Muscle layer of colon (tissue), 2 donors: Measurements from ENCODE around the gene SLC26A6.

Experiments
- H3K27ac ChIP-seq: one replicate; pipeline ENCODE4 v1.7.0; 2013; ENCODE audit warnings: low read depth, mild to moderate bottlenecking, low read length, moderate library complexity
- H3K27me3 ChIP-seq, 2 donors: one replicate each; pipeline ENCODE4 v1.7.0; 2013; ENCODE audit warnings: low read length in 2 of 2, mild to moderate bottlenecking in 2 of 2; ENCODE audit not compliant: insufficient read depth in 2 of 2, control insufficient read depth in 1 of 2
- H3K36me3 ChIP-seq: one replicate; pipeline ENCODE4 v1.7.0; 2013; ENCODE audit warnings: mild to moderate bottlenecking, low read length; ENCODE audit not compliant: insufficient read depth
- H3K4me1 ChIP-seq: one replicate; pipeline ENCODE4 v1.7.0; 2013; ENCODE audit warnings: mild to moderate bottlenecking, low read length; ENCODE audit not compliant: insufficient read depth
- H3K4me3 ChIP-seq, 2 donors: one replicate each; pipeline ENCODE4 v1.7.0; 2013; ENCODE audit warnings: low read length in 2 of 2, low read depth in 1 of 2, mild to moderate bottlenecking in 1 of 2, moderate library complexity in 1 of 2
- H3K9ac ChIP-seq: one replicate; pipeline ENCODE4 v1.7.0; 2013; ENCODE audit warnings: low read length
- H3K9me3 ChIP-seq: one replicate; pipeline ENCODE4 v1.7.0; 2013; ENCODE audit warnings: mild to moderate bottlenecking, low read length
- donor health status: abdominal sarcoma.
- donor health status: Adenocarcinoma of cecum.

SLC26A6 gene

GRCh38 chr3:48593337-48593736, 41.9 kb downstream of the SLC26A6 start:
- H3K9ac ChIP-seq: no peak overlapping the region
- H3K4me1 ChIP-seq: peaks cover 9% of the 10 kb centered on the region
- H3K4me3 ChIP-seq: no peak overlapping the region
- peaks cover 7% of the 10 kb centered on the region for H3K36me3 ChIP-seq
- peaks cover 0 to 13% of the 10 kb centered on the region in 2 donors for H3K27me3 ChIP-seq
- H3K9me3 ChIP-seq: no peaks in the 10 kb centered on the region
- H3K27ac ChIP-seq: no peak overlapping the region

- H3K27me3 ChIP-seq: peaks cover 0 to 13% of the 10 kb centered on the region in 2 donors
Observed at GRCh38 chr3:48592519-48593087, 42.7 kb downstream of the SLC26A6 start.

GRCh38 chr3:48591886-48592518, 43.3 kb downstream of the SLC26A6 start:
- no peak overlapping the region for H3K27ac ChIP-seq
- H3K4me3 ChIP-seq: no peak overlapping the region
- peaks cover 0 to 13% of the 10 kb centered on the region in 2 donors for H3K27me3 ChIP-seq

More at GRCh38 chr3:48592519-48593087, 42.7 kb downstream of the SLC26A6 start:
- Histone ChIP-seq H3K4me3 (no peak overlapping the region), H3K4me1 (peaks cover 9% of the 10 kb centered on the region), H3K27ac (no peak overlapping the region), H3K9me3 (no peaks in the 10 kb centered on the region), H3K9ac (no peak overlapping the region), H3K36me3 (peaks cover 3% of the 10 kb centered on the region)

GRCh38 chr3:48591436-48591835, 43.8 kb downstream of the SLC26A6 start:
- H3K9ac ChIP-seq: no peak overlapping the region
- no peak overlapping the region for H3K27ac ChIP-seq
- H3K9me3 ChIP-seq: no peaks in the 10 kb centered on the region
- no peaks in the 10 kb centered on the region for H3K36me3 ChIP-seq
- peaks cover 0 to 13% of the 10 kb centered on the region in 2 donors for H3K27me3 ChIP-seq
- no peak overlapping the region for H3K4me3 ChIP-seq
- H3K4me1 ChIP-seq: peaks cover 9% of the 10 kb centered on the region

More at GRCh38 chr3:48591886-48592518, 43.3 kb downstream of the SLC26A6 start:
- Histone ChIP-seq H3K9ac (no peak overlapping the region), H3K36me3 (no peaks in the 10 kb centered on the region), H3K4me1 (peaks cover 9% of the 10 kb centered on the region), H3K9me3 (no peaks in the 10 kb centered on the region)

- no peak overlapping the region for H3K27ac ChIP-seq
- no peaks in the 10 kb centered on the region for H3K9me3 ChIP-seq
- no peak overlapping the region for H3K4me3 ChIP-seq
- H3K9ac ChIP-seq: no peak overlapping the region
- no peaks in the 10 kb centered on the region for H3K36me3 ChIP-seq
- peaks cover 0 to 5% of the 10 kb centered on the region in 2 donors for H3K27me3 ChIP-seq
- no peaks in the 10 kb centered on the region for H3K4me1 ChIP-seq
Observed at GRCh38 chr3:48588230-48588629, 47.0 kb downstream of the SLC26A6 start.

- Histone ChIP-seq H3K4me3 (no peak overlapping the region), H3K27me3 (no peaks in the 10 kb centered on the region), H3K27ac (no peak overlapping the region), H3K9me3 (no peaks in the 10 kb centered on the region), H3K9ac (no peak overlapping the region), H3K4me1 (no peaks in the 10 kb centered on the region), H3K36me3 (no peaks in the 10 kb centered on the region)
Observed at GRCh38 chr3:48587686-48588085, 47.6 kb downstream of the SLC26A6 start.

GRCh38 chr3:48585411-48585810, 49.9 kb downstream of the SLC26A6 start:
- no peak overlapping the region for H3K9ac ChIP-seq
- no peaks in the 10 kb centered on the region for H3K27me3 ChIP-seq
- H3K9me3 ChIP-seq: no peaks in the 10 kb centered on the region
- no peak overlapping the region for H3K4me3 ChIP-seq
- H3K27ac ChIP-seq: no peak overlapping the region
- no peaks in the 10 kb centered on the region for H3K4me1 ChIP-seq
- H3K36me3 ChIP-seq: no peaks in the 10 kb centered on the region

GRCh38 chr3:48584836-48585235, 50.4 kb downstream of the SLC26A6 start:
- Histone ChIP-seq H3K4me1 (no peaks in the 10 kb centered on the region), H3K27ac (no peak overlapping the region), H3K9ac (no peak overlapping the region), H3K4me3 (no peak overlapping the region), H3K36me3 (no peaks in the 10 kb centered on the region), H3K9me3 (no peaks in the 10 kb centered on the region), H3K27me3 (no peaks in the 10 kb centered on the region)

- Histone ChIP-seq H3K27ac (no peak overlapping the region), H3K4me3 (no peak overlapping the region), H3K9me3 (no peaks in the 10 kb centered on the region), H3K27me3 (no peaks in the 10 kb centered on the region), H3K9ac (no peak overlapping the region), H3K4me1 (no peaks in the 10 kb centered on the region), H3K36me3 (no peaks in the 10 kb centered on the region)
Observed at GRCh38 chr3:48581621-48582481, 53.4 kb downstream of the SLC26A6 start.

GRCh38 chr3:48576647-48577046, 58.6 kb downstream of the SLC26A6 start:
- H3K9ac ChIP-seq: no peak overlapping the region
- no peaks in the 10 kb centered on the region for H3K9me3 ChIP-seq
- H3K4me1 ChIP-seq: no peaks in the 10 kb centered on the region
- no peak overlapping the region for H3K4me3 ChIP-seq
- no peak overlapping the region for H3K27ac ChIP-seq
- no peaks in the 10 kb centered on the region for H3K27me3 ChIP-seq
- no peaks in the 10 kb centered on the region for H3K36me3 ChIP-seq
